Spleen (tissue), 7 donors: Measurements from ENCODE around the gene ANKRD6.

Experiments
- POLR2AphosphoS5 ChIP-seq, 3 donors: sonication (generic); formaldehyde crosslinking; IDR thresholded peaks; one replicate each; pipeline ENCODE4 v1.5.1; 2017; ENCODE audit warnings: antibody characterized with exemption in 3 of 3
- TF ChIP-seq, protein P1 (sequence below), 11 experiments: fragments of 200-600 bp in 7 of 11; fragments of 450-650 bp in 4 of 11; sonication (generic) in 4 of 11; IDR thresholded peaks in 8 of 11; conservative IDR thresholded peaks in 3 of 11; 1 replicate in 7 of 11; 2 replicates in 4 of 11; pipeline versions ENCODE4 v1.4.0 to v1.8.0; 2016 to 2021; ENCODE audit warnings: antibody characterized with exemption in 11 of 11, inconsistent platforms in 4 of 11, mild to moderate bottlenecking in 1 of 11
- donor health status: DM: no; HTN: no; CAD: no; lungs with moderate emphysema.
- donor health status: DM: no; HTN: no; CAD: no.
- donor health status: DM: no; HTN: no; CAD: no.

DNA sequence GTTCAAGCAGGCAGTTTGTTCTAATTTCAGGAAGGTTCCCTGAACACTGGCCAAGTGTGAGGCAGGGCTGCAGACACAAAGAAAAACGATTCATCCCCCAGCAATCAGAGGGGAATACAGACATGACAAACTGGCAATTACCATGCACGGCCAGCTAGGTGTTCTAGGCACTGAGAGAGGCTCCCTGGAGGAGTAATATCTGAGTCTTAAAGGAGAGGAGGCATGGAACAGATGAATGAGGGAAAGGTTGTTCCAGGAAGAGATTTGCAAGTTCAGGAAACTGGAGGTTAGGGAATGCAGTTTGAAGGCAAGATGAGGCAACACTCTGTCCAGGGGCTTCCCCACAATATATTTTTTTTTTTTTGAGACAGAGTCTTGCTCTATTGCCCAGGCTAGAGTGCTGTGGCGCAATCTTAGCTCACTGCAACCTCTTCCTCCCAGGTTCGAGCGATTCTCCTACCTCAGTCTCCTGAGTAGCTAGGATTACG is 32.0 kb upstream of the ANKRD6 start:
- TF ChIP-seq POLR2AphosphoS5 (IDR thresholded peaks at IDR 0.05), result no peak
- TF ChIP-seq, protein P1, sequence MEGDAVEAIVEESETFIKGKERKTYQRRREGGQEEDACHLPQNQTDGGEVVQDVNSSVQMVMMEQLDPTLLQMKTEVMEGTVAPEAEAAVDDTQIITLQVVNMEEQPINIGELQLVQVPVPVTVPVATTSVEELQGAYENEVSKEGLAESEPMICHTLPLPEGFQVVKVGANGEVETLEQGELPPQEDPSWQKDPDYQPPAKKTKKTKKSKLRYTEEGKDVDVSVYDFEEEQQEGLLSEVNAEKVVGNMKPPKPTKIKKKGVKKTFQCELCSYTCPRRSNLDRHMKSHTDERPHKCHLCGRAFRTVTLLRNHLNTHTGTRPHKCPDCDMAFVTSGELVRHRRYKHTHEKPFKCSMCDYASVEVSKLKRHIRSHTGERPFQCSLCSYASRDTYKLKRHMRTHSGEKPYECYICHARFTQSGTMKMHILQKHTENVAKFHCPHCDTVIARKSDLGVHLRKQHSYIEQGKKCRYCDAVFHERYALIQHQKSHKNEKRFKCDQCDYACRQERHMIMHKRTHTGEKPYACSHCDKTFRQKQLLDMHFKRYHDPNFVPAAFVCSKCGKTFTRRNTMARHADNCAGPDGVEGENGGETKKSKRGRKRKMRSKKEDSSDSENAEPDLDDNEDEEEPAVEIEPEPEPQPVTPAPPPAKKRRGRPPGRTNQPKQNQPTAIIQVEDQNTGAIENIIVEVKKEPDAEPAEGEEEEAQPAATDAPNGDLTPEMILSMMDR (IDR thresholded peaks at IDR 0.05 in 8 of 11, conservative IDR thresholded peaks at IDR 0.05 in 3 of 11), result no peak
